ENCODE measurements around the gene MRPL24.

The MRPL24 gene

DNA sequence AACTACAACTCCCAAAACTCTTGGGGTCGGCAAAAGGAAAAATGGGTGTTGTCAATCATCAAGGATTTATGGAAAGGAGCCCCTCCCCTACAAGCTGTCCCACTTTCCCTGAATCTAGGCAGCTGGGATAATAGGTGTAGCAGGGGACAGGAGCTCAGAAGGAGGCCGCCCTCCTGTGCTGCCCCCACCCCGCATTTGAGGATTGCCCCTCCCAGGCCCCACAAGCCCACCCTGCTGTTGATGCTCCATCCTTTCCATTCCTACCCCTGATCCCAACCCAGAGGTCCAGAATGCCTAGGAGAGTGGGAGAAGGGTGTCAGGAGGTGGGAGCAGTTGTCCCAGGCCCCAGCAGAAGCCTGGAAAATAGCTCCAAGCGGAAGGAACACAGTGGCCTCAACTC, 1.9 kb upstream of the MRPL24 start:
- DNase-seq = no peak

DNA sequence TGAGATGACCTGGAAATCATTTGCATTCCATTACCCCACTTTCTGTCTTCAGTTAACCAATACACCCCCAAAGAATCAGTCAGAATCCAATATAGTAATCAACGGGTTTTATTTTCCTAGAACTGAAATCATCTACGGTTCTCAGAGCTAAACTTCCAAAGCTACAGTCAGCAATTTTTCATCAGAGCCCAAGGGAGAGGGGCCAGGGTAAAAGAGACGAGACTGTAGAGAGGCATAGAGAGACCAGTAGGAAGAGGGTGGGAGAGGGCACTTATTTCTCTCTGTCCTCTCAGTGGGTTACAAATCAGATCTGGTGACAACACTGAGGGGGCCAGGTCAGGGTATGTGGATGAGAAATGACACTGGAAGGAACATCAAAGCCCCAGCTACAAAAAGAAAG, 1.1 kb upstream of the MRPL24 start:
- DNase-seq = no peak

DNA sequence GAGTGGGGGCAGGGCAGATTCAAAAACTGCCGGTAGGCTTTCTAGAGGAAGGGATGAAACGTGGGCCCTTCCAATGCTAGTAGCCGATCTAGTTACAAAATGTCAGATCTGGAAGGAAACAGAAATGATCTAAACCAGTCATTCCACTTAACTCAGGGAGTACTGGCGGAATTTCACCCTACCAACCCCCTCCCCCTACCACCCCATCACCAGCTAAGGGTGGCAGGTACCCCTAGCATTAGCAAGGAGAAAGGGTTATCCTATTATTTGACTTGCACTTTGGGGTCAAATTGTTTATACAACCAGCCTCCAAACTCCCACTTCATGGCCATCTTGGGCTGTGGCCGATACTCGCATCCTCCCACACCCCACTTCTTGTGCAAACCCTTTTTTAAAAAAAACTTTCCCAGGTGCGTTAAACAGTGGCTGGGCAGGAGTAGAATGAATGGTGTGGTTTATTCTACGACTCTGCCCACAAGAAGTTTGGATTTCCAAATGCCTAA, 644 bp upstream of the MRPL24 start:
- DNase-seq = no peak

DNA sequence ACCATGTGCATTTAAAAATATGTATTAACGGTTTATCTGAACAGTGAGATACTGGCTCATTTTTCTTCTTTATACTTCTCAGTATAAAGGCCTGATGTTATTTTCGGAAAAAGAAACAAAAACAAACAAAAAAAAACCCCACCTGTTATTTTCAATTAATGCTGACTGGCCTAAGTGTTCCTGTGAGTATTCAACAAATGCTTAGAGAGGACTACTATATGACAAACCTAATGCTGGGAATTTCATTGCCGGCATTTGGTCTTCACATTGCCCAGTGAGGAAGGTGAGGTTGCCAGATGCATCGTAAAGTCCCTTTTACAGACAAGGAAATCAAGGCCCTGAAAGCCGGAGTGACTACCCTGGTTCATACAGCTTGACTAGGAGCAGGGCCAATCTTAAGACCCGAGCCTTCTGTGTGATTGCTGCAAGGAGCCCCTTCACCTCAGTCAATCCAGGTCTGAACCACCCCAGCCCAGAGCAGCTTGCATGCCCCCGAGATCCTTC, 599 bp downstream of the MRPL24 start:
- DNase-seq = no peak

DNA sequence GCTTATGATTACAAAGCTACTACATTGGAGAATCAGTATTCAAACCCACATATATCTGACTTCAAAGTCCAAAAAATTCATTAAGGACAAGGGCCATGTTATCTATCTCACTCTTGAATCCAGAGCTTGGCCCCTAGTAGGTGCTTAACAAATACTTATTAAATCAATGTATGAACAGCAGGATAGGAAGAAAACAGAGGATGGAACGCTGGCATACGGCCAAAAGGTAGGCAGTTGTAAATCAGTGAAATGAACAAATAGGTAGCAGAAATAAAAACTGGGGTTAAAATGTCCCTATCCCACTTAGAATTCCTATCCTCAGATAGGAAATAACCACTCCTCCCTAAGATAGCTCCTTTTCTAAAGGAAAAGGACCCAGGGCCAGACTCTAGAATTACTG, 2.0 kb downstream of the MRPL24 start:
- no peak for DNase-seq

DNA sequence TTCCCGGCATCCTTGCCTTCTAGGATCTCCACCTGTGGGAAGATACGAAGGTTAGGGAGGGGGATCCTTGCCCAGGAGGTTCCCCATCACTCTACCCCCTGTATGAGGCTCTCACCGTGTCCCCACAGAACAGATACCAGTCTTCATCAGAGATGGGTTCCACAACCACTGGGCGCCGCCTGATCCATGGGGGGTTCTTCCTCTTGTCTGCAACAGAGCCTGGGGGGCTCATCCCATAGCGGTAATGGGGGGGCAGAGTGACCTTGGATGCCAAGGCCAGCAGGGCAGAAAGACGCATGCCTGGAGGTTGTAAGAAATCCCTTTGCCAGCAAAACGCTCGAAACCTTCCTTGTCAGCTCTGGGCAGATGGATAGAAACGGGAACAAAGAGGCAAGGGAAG, 2.5 kb downstream of the MRPL24 start:
- no peak for DNase-seq

DNA sequence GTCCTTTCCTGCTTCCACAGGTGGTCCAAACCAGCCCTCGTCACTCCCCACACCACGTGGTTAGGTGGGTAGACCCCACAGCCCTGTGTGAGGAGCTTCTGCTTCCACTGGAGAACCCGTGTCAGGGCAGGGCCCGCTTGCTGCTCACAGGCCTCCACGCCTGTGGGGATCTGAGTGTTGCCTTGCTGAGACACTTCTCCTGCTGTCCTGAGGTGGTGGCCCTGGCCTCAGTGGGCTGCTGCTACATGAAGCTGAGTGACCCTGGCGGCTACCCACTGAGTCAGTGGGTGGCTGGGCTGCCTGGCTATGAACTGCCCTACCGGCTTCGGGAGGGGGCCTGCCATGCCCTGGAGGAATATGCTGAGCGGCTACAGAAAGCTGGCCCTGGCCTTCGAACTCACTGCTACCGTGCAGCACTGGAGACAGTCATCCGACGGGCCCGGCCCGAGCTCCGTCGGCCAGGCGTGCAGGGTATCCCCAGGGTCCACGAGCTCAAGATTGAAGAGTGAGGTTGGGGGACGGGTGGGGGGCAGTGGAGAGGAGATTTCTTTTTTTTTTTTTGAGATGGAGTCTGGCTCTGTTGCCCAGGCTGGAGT, 6.8 kb downstream of the MRPL24 start:
- DNase-seq = no peak

DNA sequence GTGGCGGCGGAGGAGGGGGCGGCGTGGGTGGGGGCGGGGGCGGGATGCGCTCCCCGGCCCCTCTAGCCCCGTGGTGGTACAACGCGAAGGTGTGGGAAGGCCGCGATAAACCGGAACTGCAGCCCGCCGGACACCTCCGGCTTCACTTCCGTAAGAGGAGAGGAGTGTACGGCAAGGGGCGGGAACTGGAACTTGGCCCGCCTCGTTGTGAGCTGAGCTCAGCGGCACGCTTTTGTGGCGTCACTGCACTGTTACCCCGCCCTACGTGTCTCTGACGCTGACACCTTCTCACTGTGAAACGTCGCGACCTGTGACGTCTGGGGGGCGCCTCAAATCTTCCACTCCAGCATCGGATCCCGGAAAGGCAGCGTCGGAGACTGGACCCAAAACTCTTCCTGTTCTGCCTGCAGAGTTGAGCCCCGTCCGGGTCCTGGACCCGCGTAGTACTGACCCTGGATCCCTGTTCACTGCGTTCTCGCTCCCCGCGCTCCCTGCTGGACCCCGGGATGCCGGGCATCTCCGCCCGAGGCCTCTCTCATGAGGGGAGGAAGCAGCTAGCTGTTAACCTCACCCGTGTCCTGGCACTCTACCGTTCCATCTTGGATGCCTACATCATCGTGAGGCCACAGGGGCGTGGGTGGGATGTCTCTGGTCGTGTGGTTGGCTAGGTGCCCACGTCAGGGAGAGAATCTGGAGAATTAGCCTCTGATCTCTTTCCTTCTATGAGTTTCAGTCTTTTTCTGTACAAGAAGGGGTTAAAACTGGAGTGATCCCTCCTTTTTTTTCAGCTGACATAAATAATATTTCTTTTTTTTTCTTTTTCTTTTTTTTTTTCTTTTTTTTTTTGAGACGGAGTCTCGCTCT, 12.1 kb downstream of the MRPL24 start, which contains the start of gene ISG20L2:
Gene ISG20L2 (minus strand): TSS at position 168 of the 864 bp plus-strand sequence. CDS start 1,114 bp downstream, outside the sequence.
- peak; percentile 98 for DNase-seq

DNA sequence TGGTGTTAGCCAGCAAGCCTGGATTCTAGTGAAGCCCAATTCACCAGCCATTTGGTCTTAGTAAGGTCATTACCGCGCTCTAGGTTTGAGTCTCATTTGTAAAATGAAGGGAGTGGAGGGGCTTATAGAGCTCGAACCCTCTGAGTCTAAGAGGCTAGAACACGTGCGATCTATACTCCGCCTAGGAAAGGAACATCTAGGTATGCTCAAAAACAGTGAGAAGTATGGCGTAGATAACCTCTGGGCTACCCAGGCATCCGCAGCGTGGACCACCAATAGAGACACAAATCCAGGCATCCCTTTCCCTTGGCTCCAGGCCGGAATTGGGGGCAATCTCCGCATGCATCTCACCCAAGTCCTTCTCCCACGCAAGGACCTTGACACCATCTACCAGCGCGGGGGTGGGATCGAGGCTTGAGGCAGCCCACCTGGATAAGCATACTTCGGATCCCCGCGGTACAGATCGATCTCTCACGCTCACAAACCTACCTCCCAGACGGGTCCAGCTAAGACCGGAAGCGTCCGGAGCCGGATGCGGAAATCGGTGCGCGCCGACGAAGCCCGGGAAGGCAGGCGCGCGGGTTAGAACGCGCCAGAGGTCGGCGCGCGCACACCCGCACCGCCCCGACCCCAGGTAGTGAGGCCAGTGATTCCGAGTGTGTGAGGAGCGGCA, 12.8 kb downstream of the MRPL24 start, which contains the start of gene METTL25B:
Gene METTL25B (plus strand): TSS at position 544 of the 673 bp plus-strand sequence. CDS start 636 bp downstream, outside the sequence.
- peak; percentile 77 for DNase-seq

DNA sequence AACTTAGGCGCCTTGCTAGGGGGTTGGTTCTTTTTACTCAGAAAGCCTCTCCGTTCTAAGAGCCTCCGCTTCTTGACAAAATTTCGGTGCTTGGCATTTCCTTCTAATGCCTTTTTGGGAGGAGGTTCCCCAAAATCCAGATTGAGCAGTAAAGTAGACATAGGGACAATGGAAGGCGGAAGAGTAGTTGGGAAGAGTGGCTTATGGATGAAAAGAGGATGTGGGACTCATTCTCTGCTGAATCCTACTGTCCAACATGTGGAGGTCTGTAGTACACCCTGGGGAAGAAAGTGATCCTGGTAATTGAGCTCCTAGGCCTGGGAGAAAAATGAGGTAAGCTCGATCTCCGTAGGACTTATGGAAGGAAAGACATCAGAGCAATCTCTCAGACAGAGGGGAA, 13.4 kb downstream of the MRPL24 start:
- DNase-seq = no peak

DNA sequence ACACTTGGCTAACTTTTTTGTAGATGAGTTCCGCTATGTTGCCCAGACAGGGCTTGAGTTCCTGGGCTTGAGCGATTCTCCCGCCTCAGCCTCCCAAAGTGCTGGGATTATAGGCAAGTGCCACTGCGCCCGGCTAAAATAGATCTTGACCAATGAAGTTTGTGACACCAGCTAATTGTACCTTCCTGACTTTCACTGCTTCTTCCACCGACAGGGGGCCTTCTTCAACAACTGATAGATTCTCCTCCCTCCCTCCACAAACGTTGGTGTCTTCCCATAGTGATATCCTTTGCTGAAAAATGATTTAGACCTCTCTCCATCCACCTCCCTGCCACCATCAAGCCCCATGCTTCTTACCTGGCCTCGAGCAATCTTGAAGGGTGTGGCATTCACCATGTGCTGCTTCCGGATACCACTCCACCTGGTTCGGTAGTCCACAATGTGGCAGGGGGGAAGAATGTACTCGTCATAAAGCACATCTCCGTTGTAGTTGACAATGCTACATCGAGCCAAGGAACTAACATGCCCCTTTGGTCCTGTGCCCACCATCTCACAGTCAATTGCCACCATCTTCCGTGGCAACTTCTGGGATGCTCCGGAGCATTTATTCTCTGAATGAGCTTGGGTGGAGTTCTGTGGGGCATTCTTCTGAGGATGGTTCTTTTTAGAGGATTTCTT, 14.2 kb downstream of the MRPL24 start:
- peak; percentile 67 for DNase-seq

DNA sequence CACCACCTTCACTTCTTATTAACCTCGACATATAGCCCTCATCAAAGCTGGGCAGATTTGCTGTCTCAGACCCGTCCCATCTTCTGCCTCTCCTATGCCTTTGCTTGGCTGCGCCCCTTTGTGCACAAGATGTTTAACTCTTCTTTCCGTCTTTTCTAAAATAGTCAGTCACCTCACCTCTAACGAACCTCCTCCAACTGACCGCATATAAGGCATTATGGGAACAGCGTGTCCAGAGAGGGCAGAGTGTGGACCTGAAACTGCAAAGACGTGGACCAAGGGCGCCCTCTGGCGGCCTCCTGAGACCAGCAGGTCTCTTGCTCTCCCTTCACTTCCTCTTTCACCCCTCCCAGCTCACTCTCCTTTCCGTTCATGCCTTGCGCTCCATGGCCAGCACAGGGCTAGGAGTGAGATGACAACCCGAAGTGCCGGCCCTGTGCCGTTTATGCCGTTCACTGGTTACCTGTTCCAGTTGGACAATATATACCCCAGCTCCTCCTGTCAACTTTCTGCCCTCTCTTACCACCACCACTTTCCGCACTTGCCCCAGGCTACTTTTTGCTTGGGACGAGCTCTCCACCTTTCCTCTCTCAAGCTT, 15.1 kb downstream of the MRPL24 start:
- DNase-seq = peak; percentile 86

DNA sequence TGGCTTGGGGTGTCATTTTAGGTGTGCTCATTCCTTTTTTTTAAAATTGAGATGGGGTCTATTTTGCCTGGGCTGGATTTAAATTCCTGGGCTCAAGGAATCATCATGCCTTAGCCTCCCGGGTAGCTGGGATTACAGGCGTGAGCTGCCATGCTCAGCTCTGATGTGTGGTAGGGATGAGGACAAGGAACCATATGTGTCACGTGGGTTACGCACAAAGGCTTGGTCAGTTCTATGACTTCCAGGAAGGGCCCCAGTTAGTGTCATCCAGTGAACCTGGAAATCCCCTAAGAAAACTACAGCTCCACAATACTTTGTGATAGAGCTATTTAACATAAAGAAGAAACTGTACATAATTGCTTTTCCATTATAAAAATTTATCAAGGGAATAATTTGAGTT, 19.4 kb downstream of the MRPL24 start:
- no peak for DNase-seq

DNA sequence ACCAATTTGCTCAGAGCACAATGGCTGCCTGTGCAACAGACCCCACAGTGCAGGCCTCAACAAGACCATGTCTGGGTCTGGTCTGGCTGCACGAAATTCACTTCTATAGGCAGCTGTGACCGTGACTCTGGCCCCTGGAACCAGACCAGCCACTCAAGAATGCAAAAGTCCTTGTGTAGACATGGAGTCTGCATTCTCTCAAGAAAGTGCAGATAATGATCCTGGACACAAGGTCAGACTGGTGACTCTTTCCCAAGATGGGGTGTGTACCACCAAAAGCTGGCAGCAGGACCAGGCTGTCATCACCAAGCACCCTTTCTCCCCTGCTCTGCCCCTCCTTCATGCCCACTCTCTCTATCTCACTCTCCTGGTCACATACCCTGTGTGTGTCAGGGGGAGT, 19.8 kb downstream of the MRPL24 start:
- DNase-seq = no peak

DNA sequence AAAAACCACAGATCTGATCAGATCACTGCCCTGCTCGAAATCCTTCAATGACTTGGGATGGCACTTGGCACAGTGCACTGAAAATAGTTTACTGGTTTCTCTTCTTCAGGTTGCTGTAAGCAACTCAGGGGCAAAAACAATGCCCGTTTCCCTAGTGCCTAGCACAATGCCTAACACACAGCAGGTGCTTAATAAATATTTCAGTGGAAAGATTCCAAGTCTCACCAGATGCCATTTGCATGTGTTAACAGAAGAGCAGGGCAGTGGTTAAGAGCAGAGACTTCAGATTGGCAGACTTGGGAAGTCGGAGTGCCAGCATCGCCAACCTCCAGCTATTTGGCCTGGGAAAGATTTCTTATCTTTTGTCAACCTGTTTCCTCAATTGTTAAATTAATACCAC, 23.5 kb downstream of the MRPL24 start:
- DNase-seq = no peak

DNA sequence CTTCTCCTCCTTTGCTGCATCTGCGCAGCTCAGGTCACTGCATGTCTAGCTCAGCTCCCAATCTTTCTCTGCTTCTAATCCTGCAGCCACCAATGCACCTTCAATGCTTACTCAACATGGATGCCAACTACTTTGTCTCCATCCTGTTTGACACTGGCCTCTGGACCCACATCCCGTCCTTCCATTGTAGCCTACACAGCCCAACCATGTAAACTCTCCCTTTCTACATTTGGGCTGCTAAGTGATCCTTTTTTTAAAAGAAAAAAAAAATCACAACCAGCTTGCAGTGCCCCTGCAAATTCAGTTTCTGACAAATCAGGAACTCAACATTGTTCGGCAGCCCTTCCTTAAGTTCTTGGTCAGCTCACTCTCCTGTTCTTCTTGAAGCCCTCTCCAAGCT, 26.1 kb downstream of the MRPL24 start:
- DNase-seq = no peak

DNA sequence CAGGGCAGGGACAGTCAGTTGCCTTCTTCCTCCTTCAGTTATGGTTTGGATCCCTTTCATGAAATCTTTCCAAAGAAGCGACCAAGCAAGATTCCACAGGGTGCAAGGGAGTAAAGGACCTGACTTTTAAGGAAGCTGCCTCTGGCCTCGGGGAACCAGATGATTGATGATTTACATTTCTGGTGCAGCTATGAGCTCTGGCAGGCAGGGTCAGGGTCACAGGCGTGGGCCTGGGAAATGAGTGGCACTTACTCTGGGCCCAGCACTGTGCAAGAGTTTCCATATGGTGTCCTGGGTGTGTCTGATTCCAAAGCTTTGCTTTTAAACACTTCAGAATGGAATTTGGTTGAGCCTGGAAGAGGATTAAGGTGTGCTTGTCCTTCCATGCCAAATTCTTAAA, 28.3 kb downstream of the MRPL24 start:
- no peak for DNase-seq

DNA sequence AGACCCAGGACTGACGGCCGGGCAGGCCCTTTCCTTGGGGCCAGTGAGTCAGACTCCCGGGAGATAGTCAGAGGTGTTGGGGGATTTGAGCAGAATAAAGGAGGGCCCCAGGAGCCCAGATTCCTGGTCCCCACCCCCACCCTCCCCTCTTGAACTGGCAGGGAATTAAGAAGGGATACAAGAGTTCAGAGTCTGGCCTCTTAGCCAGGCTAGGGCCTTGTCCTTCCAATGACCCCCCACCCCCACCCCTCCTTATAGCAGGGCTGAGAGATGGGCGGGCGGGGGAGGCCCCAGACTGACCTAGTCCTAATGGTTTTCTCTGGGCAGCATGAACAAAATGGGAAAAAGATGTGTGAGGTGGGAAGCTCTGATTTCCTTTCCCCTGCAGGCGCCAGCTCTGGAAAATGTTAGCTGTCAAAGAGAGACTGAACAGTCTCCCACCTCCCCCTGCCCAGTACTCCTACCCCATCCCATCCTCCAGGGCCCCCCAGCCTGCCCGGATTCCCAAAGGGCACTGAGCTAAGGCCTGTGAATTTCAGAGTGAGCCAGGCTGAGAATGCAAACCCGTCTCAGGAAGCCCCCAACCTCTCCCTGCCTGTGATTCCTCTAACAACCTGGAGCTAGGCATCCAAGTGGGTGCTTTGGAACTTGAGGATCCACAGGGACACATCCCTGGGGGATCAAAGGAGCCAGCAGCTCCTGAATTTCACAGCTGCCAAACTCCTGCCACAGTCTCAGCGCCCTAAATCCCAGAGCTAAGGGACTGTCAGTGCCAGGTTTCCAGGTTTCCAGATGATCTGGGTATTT, 29.7 kb downstream of the MRPL24 start:
- DNase-seq = peak; percentile 57

DNA sequence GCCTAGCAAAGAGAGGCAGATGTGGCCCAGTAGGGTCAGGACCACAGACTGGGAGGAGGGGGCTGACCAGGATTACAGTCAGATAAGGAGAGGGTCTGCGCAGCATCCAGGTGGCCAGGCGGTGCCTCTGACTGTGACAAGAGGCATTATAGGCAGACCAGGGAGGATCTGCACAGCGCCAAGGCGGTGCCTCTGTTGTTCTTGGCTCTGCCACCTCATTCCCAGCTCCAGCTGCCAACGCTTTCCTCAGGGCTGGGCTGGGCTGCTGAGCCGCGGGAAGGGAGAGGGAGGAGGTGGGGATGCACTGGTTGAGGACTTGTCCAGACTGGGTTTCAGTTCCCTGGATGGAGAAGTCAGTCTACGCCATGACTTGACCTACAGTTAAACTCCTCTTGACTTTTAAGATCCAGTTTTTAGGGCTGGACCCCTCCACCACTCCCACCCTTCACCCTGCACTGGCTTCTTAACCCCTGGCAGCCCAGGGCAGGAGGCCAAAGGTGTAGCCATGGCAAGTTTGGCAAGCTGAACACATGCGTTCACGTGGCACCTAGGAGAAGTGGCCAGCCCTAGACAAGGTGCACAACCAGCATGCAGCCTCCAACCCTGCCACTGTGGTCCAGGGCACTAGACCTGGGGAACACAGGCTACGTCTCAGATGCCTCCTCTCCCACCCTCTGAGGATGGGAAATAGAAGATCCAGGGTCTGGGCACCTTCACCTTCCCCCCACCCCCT, 31.0 kb downstream of the MRPL24 start:
- DNase-seq = peak; percentile 52

DNA sequence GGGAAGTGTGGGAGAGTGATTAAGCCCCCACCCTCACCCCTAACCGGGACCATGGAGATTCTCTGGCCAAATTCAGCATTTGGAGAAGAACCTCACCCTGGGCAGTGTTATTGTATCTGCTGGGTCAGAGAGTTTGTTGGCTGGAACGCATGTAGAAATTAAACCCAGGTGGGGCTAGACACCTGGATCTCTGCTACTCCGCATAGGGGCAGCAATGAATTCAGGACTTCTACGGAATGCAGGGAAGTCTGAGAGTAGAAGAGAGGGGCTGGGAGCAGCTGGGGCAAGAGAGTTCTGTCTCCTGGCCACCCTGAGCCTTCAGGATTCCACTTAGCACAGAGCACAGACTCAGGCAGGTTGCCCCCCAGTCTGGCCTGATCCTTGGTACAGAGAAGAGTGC, 31.9 kb downstream of the MRPL24 start:
- no peak for DNase-seq

DNA sequence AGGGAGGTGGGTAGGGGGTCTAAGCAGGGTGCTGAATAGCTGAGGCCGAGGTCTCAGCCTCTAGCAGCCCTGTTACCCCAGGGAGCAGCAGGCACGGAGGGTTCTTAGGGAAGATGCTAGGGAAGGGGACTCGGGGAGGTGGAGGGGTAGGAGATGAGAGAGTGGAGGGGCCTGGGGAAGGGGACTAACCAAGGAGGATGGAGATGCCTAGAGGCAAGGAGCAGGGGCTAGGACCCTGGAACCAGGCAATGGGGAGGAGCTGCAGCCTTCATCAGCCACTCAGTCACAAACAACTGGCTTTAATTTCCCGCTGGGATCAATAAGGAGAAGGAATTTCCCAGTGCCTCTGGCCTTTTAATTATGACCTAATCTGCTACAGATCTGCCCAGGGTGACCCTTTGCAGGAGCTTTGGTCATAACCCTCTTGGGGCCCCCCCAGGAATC, 32.6 kb downstream of the MRPL24 start:
- DNase-seq = peak; percentile 54
